Stimulated activated CD4-positive, alpha-beta T cell treated with anti-CD3 and anti-CD28 coated beads, TNF-alpha, amount 100 ng/mL, for 24 hours (primary cell): ENCODE data around the gene PPEF1.

Source experiments
- DNase-seq, 3 experiments: peaks; one replicate each; pipeline ENCODE4 v3.0.0-alpha.2; 2020; ENCODE audit warnings: low read depth in 3 of 3

The PPEF1 gene

GRCh38 chrX:18707426-18708049, at the start of gene PPEF1:
PPEF1 (plus strand) TSS chrX:18707645; CDS start chrX:18707781, 136 bp downstream.
- DNase-seq = no peak

- DNase-seq = no peak
These were observed 46.2 kb upstream of the PPEF1 start for GRCh38 chrX:18661273-18661672.

- DNase-seq = no peak
These were observed 42.5 kb upstream of the PPEF1 start for GRCh38 chrX:18664947-18665346.

GRCh38 chrX:18666614-18667013, 40.8 kb upstream of the PPEF1 start:
- no peak for DNase-seq

- DNase-seq = no peak
These were observed 39.2 kb upstream of the PPEF1 start for GRCh38 chrX:18668071-18668835.

GRCh38 chrX:18672008-18672407, 35.4 kb upstream of the PPEF1 start, which contains the start of gene RS1:
RS1 (minus strand) TSS chrX:18672108; CDS start chrX:18672068, 40 bp downstream.
- DNase-seq = no peak

- peak in 1 of 3 experiments; percentile 3 for DNase-seq
These were observed 33.0 kb upstream of the PPEF1 start for GRCh38 chrX:18674417-18674787.

- DNase-seq = peak; percentile 56 to 65 (median 62)
These were observed 32.4 kb upstream of the PPEF1 start for GRCh38 chrX:18674788-18675735.

- DNase-seq = no peak
These were observed 31.4 kb upstream of the PPEF1 start for GRCh38 chrX:18676050-18676449.

- DNase-seq = no peak
These were observed 31.0 kb upstream of the PPEF1 start for GRCh38 chrX:18676470-18676869.

- DNase-seq = no peak
These were observed 30.1 kb upstream of the PPEF1 start for GRCh38 chrX:18677161-18677869.

- no peak for DNase-seq
These were observed 25.4 kb upstream of the PPEF1 start for GRCh38 chrX:18681996-18682395.

GRCh38 chrX:18682979-18683387, 24.5 kb upstream of the PPEF1 start:
- no peak for DNase-seq

- no peak for DNase-seq
These were observed 19.5 kb upstream of the PPEF1 start for GRCh38 chrX:18687856-18688495.

- no peak for DNase-seq
These were observed 16.0 kb upstream of the PPEF1 start for GRCh38 chrX:18691431-18691830.

GRCh38 chrX:18692541-18692940, 14.9 kb upstream of the PPEF1 start:
- DNase-seq = no peak

- DNase-seq = no peak
These were observed 10.8 kb upstream of the PPEF1 start for GRCh38 chrX:18696653-18697052.

- DNase-seq = no peak
These were observed 8.5 kb upstream of the PPEF1 start for GRCh38 chrX:18698737-18699650.

- DNase-seq = no peak
These were observed 5.7 kb upstream of the PPEF1 start for GRCh38 chrX:18701621-18702361.
